HCT116 (cell line): ENCODE data around the gene OBP2B. TPM values are rescaled to one million over a fixed set of nuclear protein-coding genes. Genes with fewer than 3 reads are reported as not detected.
"Not testable (repeated sequence)": the region's sequence is repeated elsewhere in the genome, so short reads cannot be mapped to it uniquely, and the experiment has no call there.

Experiments
- ATAC-seq: fragments of 200-7000 bp; cut with Tn5 transposase; 2 replicates; pipeline ENCODE4 v1.9.1; 2020; ENCODE audit warnings: mild to moderate bottlenecking, moderate library complexity
- BruUV-seq: library from RNA; stranded (reverse); fragments of 400-500 nt; replicated peaks from 2 replicates; lab custom pipeline; 2021; lab: Mats Ljungman, UMichigan
- CTCF ChIA-PET: fragments of 300-600 bp; sonication (Branson Sonifier 250); formaldehyde crosslinking; loops from one replicate; lab custom pipeline; 2021; ENCODE audit warnings: antibody characterized with exemption; lab: Charles Lee
- POLR2A ChIA-PET: fragments of 300-600, 350-600 bp; sonication (Branson Sonifier 250); formaldehyde crosslinking; loops from one replicate; lab custom pipeline; 2021; ENCODE audit warnings: antibody characterized with exemption; lab: Charles Lee
- RAD21 ChIA-PET, 2 experiments: fragments of 300-600 bp; sonication (Branson Sonifier 250); formaldehyde crosslinking; loops; one replicate each; lab custom pipeline; 2023; ENCODE audit warnings: low total read pairs in 2 of 2; ENCODE audit not compliant: uncharacterized antibody in 2 of 2, unreplicated experiment in 2 of 2, low non-redundant PET in 1 of 2; lab: Charles Lee
- DNase-seq: peaks from one replicate; pipeline ENCODE4 v3.0.0-alpha.2; 2010; ENCODE audit warnings: low read depth, low spot score
- H2AFZ ChIP-seq: fragments of 200-600 bp; shearing (Covaris generic), sonication (generic); 2 replicates; pipeline ENCODE4 v1.6.1; 2017; ENCODE audit warnings: low read depth, mixed run types, mixed read lengths, antibody characterized with exemption, low read length; ENCODE audit not compliant: poor library complexity, severe bottlenecking
- H3K27ac ChIP-seq: 2 replicates; pipeline ENCODE4 v1.5.1; 2012; ENCODE audit warnings: low read depth, low read length
- H3K27me3 ChIP-seq: fragments of 200-600 bp; sonication (generic); 2 replicates; pipeline ENCODE4 v1.6.1; 2016; ENCODE audit warnings: mixed run types, low read length, mixed read lengths; ENCODE audit not compliant: insufficient read depth
- H3K36me3 ChIP-seq, 2 experiments: fragments of 200-500 bp in 1 of 2; fragments of 200-600 bp in 1 of 2; sonication (Bioruptor generic) in 1 of 2; sonication (generic) in 1 of 2; 2 replicates each; pipeline versions ENCODE4 v1.5.1 to v1.6.1; 2014 to 2016; ENCODE audit warnings: low read length in 2 of 2, inconsistent platforms in 1 of 2, mixed read lengths in 1 of 2, mixed run types in 1 of 2; ENCODE audit not compliant: insufficient read depth in 2 of 2, control insufficient read depth in 1 of 2
- H3K4me1 ChIP-seq, 2 experiments: fragments of 200-600 bp in 1 of 2; sonication (generic) in 1 of 2; 2 replicates each; pipeline versions ENCODE4 v1.5.1 to v1.6.1; 2012 to 2017; ENCODE audit warnings: low read length in 2 of 2, inconsistent platforms in 1 of 2, mild to moderate bottlenecking in 1 of 2, mixed read lengths in 1 of 2, mixed run types in 1 of 2, moderate library complexity in 1 of 2; ENCODE audit not compliant: insufficient read depth in 2 of 2, control insufficient read depth in 1 of 2
- H3K4me2 ChIP-seq: fragments of 200-600 bp; sonication (generic); 2 replicates; pipeline ENCODE4 v1.6.1; 2017; ENCODE audit warnings: mixed run types, low read length, mixed read lengths
- H3K4me3 ChIP-seq, 2 experiments: fragments of 200-600 bp in 1 of 2; sonication (generic) in 1 of 2; replicated peaks in 1 of 2; 2 replicates each; pipeline ENCODE4 v1.5.1; 2011 to 2016; ENCODE audit warnings: low read length in 2 of 2, control low read depth in 1 of 2, low read depth in 1 of 2, mild to moderate bottlenecking in 1 of 2, mixed read lengths in 1 of 2, mixed run types in 1 of 2
- H3K79me2 ChIP-seq: fragments of 200-600 bp; sonication (generic); 2 replicates; pipeline ENCODE4 v1.6.1; 2017; ENCODE audit warnings: mild to moderate bottlenecking, mixed run types, low read length, moderate library complexity, mixed read lengths; ENCODE audit not compliant: insufficient read depth
- H3K9ac ChIP-seq: fragments of 200-600 bp; sonication (generic); 2 replicates; pipeline ENCODE4 v1.6.1; 2016; ENCODE audit warnings: low read length, mixed read lengths
- H3K9me2 ChIP-seq: fragments of 200-600 bp; sonication (generic), shearing (Covaris generic); 2 replicates; pipeline ENCODE4 v1.6.1; 2017; ENCODE audit warnings: mixed run types, mild to moderate bottlenecking, moderate library complexity; ENCODE audit not compliant: insufficient read depth
- H3K9me3 ChIP-seq, 2 experiments: fragments of 200-500 bp in 1 of 2; fragments of 200-600 bp in 1 of 2; sonication (Bioruptor generic) in 1 of 2; sonication (generic) in 1 of 2; 2 replicates each; pipeline ENCODE4 v1.6.1; 2014 to 2017; ENCODE audit warnings: low read length in 2 of 2, mixed read lengths in 2 of 2, inconsistent platforms in 1 of 2, low read depth in 1 of 2, mild to moderate bottlenecking in 1 of 2, mixed run types in 1 of 2, moderate library complexity in 1 of 2; ENCODE audit not compliant: control insufficient read depth in 1 of 2, insufficient read depth in 1 of 2
- H4K20me1 ChIP-seq: fragments of 200-600 bp; sonication (generic), shearing (Covaris generic); 2 replicates; pipeline ENCODE4 v1.6.1; 2017; ENCODE audit warnings: mixed run types, mild to moderate bottlenecking, moderate library complexity; ENCODE audit not compliant: insufficient read depth
- CEBPB ChIP-seq: IDR thresholded peaks from 2 replicates; pipeline ENCODE4 v1.6.1; 2012; ENCODE audit warnings: low read depth
- EGR1 ChIP-seq: IDR thresholded peaks from 2 replicates; pipeline ENCODE4 v1.6.1; 2012; ENCODE audit warnings: low read depth
- ELF1 ChIP-seq: IDR thresholded peaks from 2 replicates; pipeline ENCODE4 v1.6.1; 2012; ENCODE audit warnings: low read depth, borderline replicate concordance
- EZH2 ChIP-seq: fragments of 200-600 bp; sonication (generic); IDR thresholded peaks from 2 replicates; pipeline ENCODE4 v1.6.1; 2017; ENCODE audit warnings: antibody characterized with exemption, mixed run types
- EZH2phosphoT487 ChIP-seq: fragments of 200-600 bp; IDR thresholded peaks from 2 replicates; pipeline ENCODE4 v1.6.1; 2018; ENCODE audit warnings: antibody characterized with exemption, borderline replicate concordance
- FOSL1 ChIP-seq: IDR thresholded peaks from 2 replicates; pipeline ENCODE4 v1.6.1; 2012; ENCODE audit warnings: low read depth
- JUND ChIP-seq: IDR thresholded peaks from 2 replicates; pipeline ENCODE4 v1.6.1; 2012
- POLR2AphosphoS5 ChIP-seq: IDR thresholded peaks from 2 replicates; pipeline ENCODE4 v1.6.1; 2011; ENCODE audit warnings: mild to moderate bottlenecking, low read depth, low read length, moderate library complexity
- SP1 ChIP-seq: IDR thresholded peaks from 2 replicates; pipeline ENCODE4 v1.6.1; 2012; ENCODE audit warnings: low read depth
- ZBTB33 ChIP-seq: IDR thresholded peaks from 2 replicates; pipeline ENCODE4 v1.6.1; 2011; ENCODE audit warnings: mild to moderate bottlenecking, low read length, moderate library complexity; ENCODE audit not compliant: insufficient replicate concordance; ENCODE audit errors: extremely low read depth
- ZFX ChIP-seq: fragments of 450-650 bp; IDR thresholded peaks from 2 replicates; pipeline ENCODE4 v1.6.1; 2017
- intact Hi-C: fragments of 100-400 bp; cut with micrococcal nuclease; formaldehyde crosslinking; loops from 2 replicates; pipeline ENCODE4 v1.10.0; 2022
- total RNA-seq: library from RNA; stranded (reverse); gene quantifications from one replicate; pipeline ENCODE4 v1.2.1, GENCODE V29; 2021; ENCODE audit not compliant: unreplicated experiment
- TF ChIP-seq, protein P1 (sequence below), 3 experiments: fragments of 200-600 bp in 1 of 3; sonication (generic) in 1 of 3; IDR thresholded peaks in 2 of 3; conservative IDR thresholded peaks in 1 of 3; 2 replicates each; pipeline ENCODE4 v1.5.1; 2012 to 2017; ENCODE audit warnings: low read depth in 2 of 3, low read length in 2 of 3, antibody characterized with exemption in 1 of 3, borderline replicate concordance in 1 of 3, control low read depth in 1 of 3, mild to moderate bottlenecking in 1 of 3, mixed read lengths in 1 of 3, mixed run types in 1 of 3, moderate library complexity in 1 of 3; ENCODE audit not compliant: insufficient read depth in 1 of 3

The OBP2B gene
- total RNA-seq, 1 experiment from 2014 or later = not detected

GRCh38 chr9:133224762-133225161, 15.7 kb upstream of the OBP2B start:
- H3K9me3 ChIP-seq = no peaks in the 10 kb centered on the region
- no peaks in the 10 kb centered on the region for H3K36me3 ChIP-seq
- H3K9ac ChIP-seq = no peak overlapping the region
- 0 out of 2 replicates have a peak, but pooled peaks cover 2% of the 10 kb centered on the region for H3K27me3 ChIP-seq
- H3K79me2 ChIP-seq = no peaks in the 10 kb centered on the region
- no peak overlapping the region for H2AFZ ChIP-seq
- BruUV-seq = no TSS peak
- DNase-seq (no peak), ATAC-seq (no peak)
- no peak overlapping the region for H3K4me3 ChIP-seq
- ChIA-PET POLR2A (no interaction called here), RAD21 (no interaction called here), CTCF (no interaction called here)
- intact Hi-C loops = no loop called here
- no peaks in the 10 kb centered on the region for H3K4me1 ChIP-seq
- no peaks in the 10 kb centered on the region for H4K20me1 ChIP-seq
- no peak overlapping the region for H3K27ac ChIP-seq
- no peak for TF ChIP-seq SP1
- no peak for TF ChIP-seq ZFX
- no peak for TF ChIP-seq FOSL1
- no peak for TF ChIP-seq POLR2AphosphoS5
- TF ChIP-seq JUND = no peak
- TF ChIP-seq EZH2phosphoT487 = no peak
- TF ChIP-seq, protein P1, sequence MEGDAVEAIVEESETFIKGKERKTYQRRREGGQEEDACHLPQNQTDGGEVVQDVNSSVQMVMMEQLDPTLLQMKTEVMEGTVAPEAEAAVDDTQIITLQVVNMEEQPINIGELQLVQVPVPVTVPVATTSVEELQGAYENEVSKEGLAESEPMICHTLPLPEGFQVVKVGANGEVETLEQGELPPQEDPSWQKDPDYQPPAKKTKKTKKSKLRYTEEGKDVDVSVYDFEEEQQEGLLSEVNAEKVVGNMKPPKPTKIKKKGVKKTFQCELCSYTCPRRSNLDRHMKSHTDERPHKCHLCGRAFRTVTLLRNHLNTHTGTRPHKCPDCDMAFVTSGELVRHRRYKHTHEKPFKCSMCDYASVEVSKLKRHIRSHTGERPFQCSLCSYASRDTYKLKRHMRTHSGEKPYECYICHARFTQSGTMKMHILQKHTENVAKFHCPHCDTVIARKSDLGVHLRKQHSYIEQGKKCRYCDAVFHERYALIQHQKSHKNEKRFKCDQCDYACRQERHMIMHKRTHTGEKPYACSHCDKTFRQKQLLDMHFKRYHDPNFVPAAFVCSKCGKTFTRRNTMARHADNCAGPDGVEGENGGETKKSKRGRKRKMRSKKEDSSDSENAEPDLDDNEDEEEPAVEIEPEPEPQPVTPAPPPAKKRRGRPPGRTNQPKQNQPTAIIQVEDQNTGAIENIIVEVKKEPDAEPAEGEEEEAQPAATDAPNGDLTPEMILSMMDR (IDR thresholded peaks at IDR 0.05 in 2 of 3, conservative IDR thresholded peaks at IDR 0.05 in 1 of 3; ENCODE audit: borderline replicate concordance in 1 of 3, insufficient read depth in 1 of 3, low read depth in 2 of 3, low read length in 2 of 3) = no peak
- no peak for TF ChIP-seq EGR1
- no peak for TF ChIP-seq ELF1
- TF ChIP-seq CEBPB = no peak
- TF ChIP-seq EZH2 = no peak
- no peak for TF ChIP-seq ZBTB33
- H3K4me2 ChIP-seq = no peak overlapping the region
- H3K9me2 ChIP-seq = no peaks in the 10 kb centered on the region

DNA sequence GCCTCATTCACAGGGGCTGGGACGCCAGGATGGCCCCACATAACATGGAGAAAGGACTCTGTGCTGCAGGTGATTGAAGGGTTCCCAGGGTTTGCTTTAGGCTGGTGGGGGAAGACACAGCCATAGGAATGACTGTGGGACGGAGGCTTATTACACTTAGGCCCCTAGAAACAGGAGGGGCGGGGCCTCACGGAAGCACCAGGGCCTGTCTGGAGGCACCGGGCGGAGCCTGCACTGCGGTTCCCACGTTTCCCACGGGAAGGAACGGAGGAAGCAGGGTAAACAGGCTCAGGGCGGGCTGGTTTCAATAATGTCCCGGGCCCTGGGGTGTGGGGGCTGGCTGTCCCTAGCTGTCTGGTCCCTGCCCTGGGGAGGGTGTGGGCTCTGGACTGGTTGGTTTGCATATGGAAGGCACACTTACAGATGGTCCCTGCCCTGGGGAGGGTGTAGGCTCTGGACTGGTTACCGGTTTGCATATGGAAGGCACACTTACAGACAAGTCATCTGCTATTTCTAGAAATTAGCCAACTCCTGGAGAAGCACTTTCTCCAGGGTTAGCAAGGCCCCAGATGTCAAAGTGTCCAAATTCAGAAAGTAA, 14.2 kb upstream of the OBP2B start:
- H4K20me1 ChIP-seq, BruUV-seq, H3K27ac ChIP-seq, H2AFZ ChIP-seq, H3K4me2 ChIP-seq, H3K36me3 ChIP-seq, H3K9me2 ChIP-seq, RAD21 ChIA-PET, POLR2A ChIA-PET, ATAC-seq, CTCF ChIA-PET, DNase-seq, H3K9ac ChIP-seq, H3K9me3 ChIP-seq, H3K79me2 ChIP-seq, H3K4me1 ChIP-seq, intact Hi-C loops, H3K4me3 ChIP-seq: not testable (repeated sequence)
- peaks cover 17% of the 10 kb centered on the region for H3K27me3 ChIP-seq
